Type B pancreatic cell (in vitro differentiated cells): ENCODE data around the gene VENTX. TPM values are rescaled to one million over a fixed set of nuclear protein-coding genes. Genes with fewer than 3 reads are reported as not detected.

Source experiments
- DNase-seq: peaks from one replicate; pipeline ENCODE4 v3.0.0; 2021; ENCODE audit warnings: mixed read lengths; ENCODE audit not compliant: unreplicated experiment; ENCODE audit errors: extremely low spot score
- H3K27ac Mint-ChIP-seq: 2 replicates; pipeline ENCODE4 v1.8.0; 2021; ENCODE audit warnings: mild to moderate bottlenecking, mixed read lengths
- H3K27me3 Mint-ChIP-seq: 2 replicates; pipeline ENCODE4 v1.8.0; 2021; ENCODE audit warnings: mixed read lengths
- H3K36me3 Mint-ChIP-seq: 2 replicates; pipeline ENCODE4 v1.8.0; 2021; ENCODE audit warnings: mixed read lengths
- H3K4me1 Mint-ChIP-seq: one replicate; pipeline ENCODE4 v1.8.0; 2021; ENCODE audit warnings: mixed read lengths; ENCODE audit not compliant: unreplicated experiment
- H3K4me3 Mint-ChIP-seq: 2 replicates; pipeline ENCODE4 v1.8.0; 2021; ENCODE audit warnings: mild to moderate bottlenecking, mixed read lengths
- H3K9me3 Mint-ChIP-seq: 2 replicates; pipeline ENCODE4 v1.8.0; 2021; ENCODE audit warnings: mixed read lengths
- total RNA-seq: library from RNA; stranded (reverse); gene quantifications from 2 replicates; pipeline ENCODE4 v1.2.1, GENCODE V29; 2021; ENCODE audit warnings: low replicate concordance
- TF ChIP-seq, protein P1 (sequence below): fragments of 200-600 bp; sonication (generic); conservative IDR thresholded peaks from 2 replicates; pipeline ENCODE4 v1.5.0; 2021; ENCODE audit warnings: antibody characterized with exemption, mild to moderate bottlenecking

The VENTX gene
- total RNA-seq, 1 donor from 2014 or later, result not detected

GRCh38 chr10:133196936-133197758 lies 40.5 kb upstream of the VENTX start:
- peaks cover 12% of the 10 kb centered on the region for H3K9me3 Mint-ChIP-seq
- no peaks in the 10 kb centered on the region for H3K4me1 Mint-ChIP-seq
- no peak overlapping the region for H3K27ac Mint-ChIP-seq
- H3K4me3 Mint-ChIP-seq, result no peak overlapping the region
- H3K36me3 Mint-ChIP-seq, result no peaks in the 10 kb centered on the region
- peaks cover 10% of the 10 kb centered on the region for H3K27me3 Mint-ChIP-seq
- no peak for DNase-seq
- TF ChIP-seq, protein P1, sequence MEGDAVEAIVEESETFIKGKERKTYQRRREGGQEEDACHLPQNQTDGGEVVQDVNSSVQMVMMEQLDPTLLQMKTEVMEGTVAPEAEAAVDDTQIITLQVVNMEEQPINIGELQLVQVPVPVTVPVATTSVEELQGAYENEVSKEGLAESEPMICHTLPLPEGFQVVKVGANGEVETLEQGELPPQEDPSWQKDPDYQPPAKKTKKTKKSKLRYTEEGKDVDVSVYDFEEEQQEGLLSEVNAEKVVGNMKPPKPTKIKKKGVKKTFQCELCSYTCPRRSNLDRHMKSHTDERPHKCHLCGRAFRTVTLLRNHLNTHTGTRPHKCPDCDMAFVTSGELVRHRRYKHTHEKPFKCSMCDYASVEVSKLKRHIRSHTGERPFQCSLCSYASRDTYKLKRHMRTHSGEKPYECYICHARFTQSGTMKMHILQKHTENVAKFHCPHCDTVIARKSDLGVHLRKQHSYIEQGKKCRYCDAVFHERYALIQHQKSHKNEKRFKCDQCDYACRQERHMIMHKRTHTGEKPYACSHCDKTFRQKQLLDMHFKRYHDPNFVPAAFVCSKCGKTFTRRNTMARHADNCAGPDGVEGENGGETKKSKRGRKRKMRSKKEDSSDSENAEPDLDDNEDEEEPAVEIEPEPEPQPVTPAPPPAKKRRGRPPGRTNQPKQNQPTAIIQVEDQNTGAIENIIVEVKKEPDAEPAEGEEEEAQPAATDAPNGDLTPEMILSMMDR, result no peak

- H3K4me3 Mint-ChIP-seq, result no peak overlapping the region
- H3K36me3 Mint-ChIP-seq, result no peaks in the 10 kb centered on the region
- H3K9me3 Mint-ChIP-seq, result peaks cover 12% of the 10 kb centered on the region
- DNase-seq, result no peak
- no peak overlapping the region for H3K27ac Mint-ChIP-seq
- no peaks in the 10 kb centered on the region for H3K4me1 Mint-ChIP-seq
- H3K27me3 Mint-ChIP-seq, result peaks cover 9% of the 10 kb centered on the region
- TF ChIP-seq, protein P1, result no peak
Measured at GRCh38 chr10:133197786-133198185, 39.9 kb upstream of the VENTX start.

DNA sequence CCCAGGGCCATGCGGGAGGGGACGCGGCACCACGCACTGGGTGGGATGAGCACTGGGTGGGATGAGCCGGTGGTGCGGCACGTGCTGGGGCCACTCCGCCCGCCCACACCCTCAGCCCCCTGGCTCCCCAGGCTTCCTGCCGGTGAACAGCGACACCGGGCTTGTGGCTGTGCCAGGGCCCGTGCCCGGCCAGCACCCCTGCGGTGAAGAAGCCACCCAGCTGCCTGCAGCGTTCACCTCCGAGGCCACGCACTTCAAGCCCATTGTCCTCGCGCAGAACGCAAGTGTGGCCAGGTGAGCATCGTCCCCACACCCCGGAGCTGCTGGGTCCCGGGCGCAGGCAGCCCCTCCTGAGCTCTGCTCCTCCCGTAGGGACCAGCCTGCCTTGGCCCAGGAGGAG lies 39.4 kb upstream of the VENTX start:
- Mint-ChIP-seq H3K4me1 (no peaks in the 10 kb centered on the region), H3K36me3 (no peaks in the 10 kb centered on the region), H3K9me3 (peaks cover 12% of the 10 kb centered on the region), H3K27me3 (peaks cover 8% of the 10 kb centered on the region), H3K27ac (no peak overlapping the region), H3K4me3 (no peak overlapping the region)
- no peak for DNase-seq
- TF ChIP-seq, protein P1, result no peak

DNA sequence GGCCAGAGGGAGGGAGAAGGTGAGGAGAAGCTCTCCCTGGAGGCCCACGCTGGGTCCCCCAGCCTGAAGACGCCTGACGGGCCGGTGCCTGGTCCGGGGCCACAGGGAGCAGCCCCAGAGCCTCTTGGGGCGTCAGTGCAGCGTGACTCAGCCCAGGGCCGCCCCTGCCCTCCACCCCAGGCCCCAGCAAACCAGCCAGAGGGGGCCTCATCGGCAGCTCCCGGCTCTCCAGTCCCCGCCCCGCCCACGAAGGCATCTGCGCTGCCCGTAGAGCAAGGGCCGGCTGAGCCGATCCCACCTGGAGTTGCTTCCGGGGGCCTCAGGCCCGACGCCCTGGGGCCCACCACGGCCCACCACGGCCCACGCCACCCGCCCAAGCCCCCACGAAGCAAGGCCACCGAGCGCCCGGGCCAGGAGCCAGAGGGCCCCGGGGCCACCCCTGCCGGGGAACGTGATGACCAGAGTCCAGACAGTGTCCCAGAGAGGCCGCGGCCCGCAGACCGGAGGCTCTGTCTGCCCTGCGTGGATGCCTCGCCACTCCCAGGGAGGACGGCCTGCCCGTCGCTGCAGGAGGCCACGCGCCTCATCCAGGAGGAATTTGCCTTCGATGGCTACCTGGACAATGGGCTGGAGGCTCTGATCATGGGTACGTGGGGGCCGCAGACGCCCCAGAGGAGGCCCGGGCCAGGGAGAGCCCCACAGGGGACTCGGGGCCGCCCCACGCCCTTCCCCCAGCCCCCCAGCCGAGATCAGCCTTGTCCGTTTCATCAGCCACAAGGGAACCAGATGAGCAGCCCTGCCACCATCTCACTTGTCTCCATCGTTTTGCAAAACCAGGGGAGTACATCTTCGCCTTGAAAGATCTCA lies 38.8 kb upstream of the VENTX start:
- no peaks in the 10 kb centered on the region for H3K36me3 Mint-ChIP-seq
- no peak overlapping the region for H3K4me3 Mint-ChIP-seq
- H3K27me3 Mint-ChIP-seq, result peaks cover 2% of the 10 kb centered on the region
- TF ChIP-seq, protein P1, result no peak
- H3K27ac Mint-ChIP-seq, result no peak overlapping the region
- no peaks in the 10 kb centered on the region for H3K4me1 Mint-ChIP-seq
- no peak for DNase-seq
- H3K9me3 Mint-ChIP-seq, result peaks cover 7% of the 10 kb centered on the region

- Mint-ChIP-seq H3K36me3 (no peaks in the 10 kb centered on the region), H3K27me3 (no peaks in the 10 kb centered on the region), H3K27ac (no peak overlapping the region), H3K9me3 (peaks cover 4% of the 10 kb centered on the region), H3K4me1 (no peaks in the 10 kb centered on the region), H3K4me3 (no peak overlapping the region)
- DNase-seq, result no peak
- TF ChIP-seq, protein P1, result no peak
Measured at GRCh38 chr10:133199488-133199885, 38.2 kb upstream of the VENTX start.
